ENCODE data around the gene TSPAN12. TPM values are rescaled to one million over a fixed set of nuclear protein-coding genes. Genes with fewer than 3 reads are reported as not detected.

The TSPAN12 gene
- total RNA-seq, 2 donors from 2014 or later: 35.6 to 50.3 TPM

DNA sequence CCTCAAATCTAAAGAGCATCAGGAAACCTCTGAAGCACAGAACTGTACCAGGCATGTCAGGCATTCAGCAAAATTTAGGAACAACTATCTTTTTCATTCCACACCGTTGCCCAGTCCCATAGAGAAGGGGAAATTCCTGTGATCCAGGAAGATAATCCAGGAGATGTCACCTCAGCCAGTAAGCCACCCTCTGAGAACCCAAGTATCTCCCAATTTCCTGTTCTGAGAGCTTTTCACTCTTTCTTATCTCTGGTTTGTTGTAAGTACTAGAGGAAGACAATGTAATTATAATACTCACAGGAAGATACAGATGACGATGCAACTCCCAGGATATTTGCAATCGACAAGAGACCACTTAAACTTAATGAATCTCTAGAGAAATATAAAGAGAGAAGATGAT, 97.1 kb downstream of the TSPAN12 start:
- Histone ChIP-seq H3K27me3 (ENCODE audit: control insufficient read depth, insufficient read depth, low read length, poor library complexity, severe bottlenecking) (no peaks in the 10 kb centered on the region), H3K4me3 (ENCODE audit: low read length) (no peak overlapping the region), H3K9ac (ENCODE audit: extremely low read depth, low read length, poor library complexity, severe bottlenecking) (no peak overlapping the region), H3K4me1 (ENCODE audit: control insufficient read depth, insufficient read depth, low read length) (peaks cover 11% of the 10 kb centered on the region), H3K36me3 (ENCODE audit: control insufficient read depth, insufficient read depth, low read length) (no peaks in the 10 kb centered on the region), H3K27ac (ENCODE audit: low read depth, low read length) (no peak overlapping the region), H3K9me3 (ENCODE audit: control insufficient read depth, low read length) (no peaks in the 10 kb centered on the region)
- Mint-ChIP-seq H3K27me3 (ENCODE audit: insufficient read depth) (no peaks in the 10 kb centered on the region), H3K9me3 (no peaks in the 10 kb centered on the region), H3K4me1 (peaks cover 43% of the 10 kb centered on the region), H3K36me3 (ENCODE audit: low read depth) (peaks cover 5% of the 10 kb centered on the region), H3K27ac (no peak overlapping the region), H3K4me3 (no peak overlapping the region)
- no peak for TF ChIP-seq CTCF (conservative IDR thresholded peaks at IDR 0.05)
- WGBS, 2 experiments (ENCODE audit: insufficient coverage in 1 of 2, insufficient read length in 1 of 2): 58 to 69% methylated on average over 3 of the region's 3 CpGs
- no peak for DNase-seq

DNA sequence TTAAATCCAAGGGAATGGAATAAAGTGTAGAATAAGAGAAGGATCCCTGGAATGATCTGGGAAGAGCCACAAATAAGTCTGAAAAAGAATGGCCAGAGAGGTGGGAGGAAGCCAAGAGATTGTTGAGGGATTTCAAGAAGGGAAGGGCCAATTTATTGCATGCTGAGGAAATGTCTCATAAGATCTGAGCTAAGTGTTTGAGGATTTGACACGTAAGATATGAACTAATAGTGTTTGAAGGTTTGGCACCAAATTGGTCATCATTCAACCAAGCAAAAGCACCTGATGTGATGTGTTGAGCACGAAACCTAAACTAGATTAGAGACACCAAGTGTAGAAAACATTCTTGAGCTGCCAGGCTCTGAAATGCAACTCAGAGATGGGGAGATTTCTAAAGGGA, 97.9 kb downstream of the TSPAN12 start:
- no peak for TF ChIP-seq CTCF (conservative IDR thresholded peaks at IDR 0.05)
- H3K9me3 ChIP-seq (ENCODE audit: control insufficient read depth, low read length): no peaks in the 10 kb centered on the region
- no peak for DNase-seq
- Mint-ChIP-seq H3K4me3 (no peak overlapping the region), H3K27me3 (ENCODE audit: insufficient read depth) (no peaks in the 10 kb centered on the region), H3K4me1 (peaks cover 37% of the 10 kb centered on the region), H3K9me3 (no peaks in the 10 kb centered on the region), H3K36me3 (ENCODE audit: low read depth) (peaks cover 5% of the 10 kb centered on the region), H3K27ac (peak overlapping the region; percentile 41)
- no peaks in the 10 kb centered on the region for H3K36me3 ChIP-seq (ENCODE audit: control insufficient read depth, insufficient read depth, low read length)
- H3K27ac ChIP-seq (ENCODE audit: low read depth, low read length): no peak overlapping the region
- 83 to 91% methylated on average over 2 of the region's 2 CpGs for WGBS, 2 experiments (ENCODE audit: insufficient coverage in 1 of 2, insufficient read length in 1 of 2)
- H3K4me3 ChIP-seq (ENCODE audit: low read length): no peak overlapping the region
- no peak overlapping the region for H3K9ac ChIP-seq (ENCODE audit: extremely low read depth, low read length, poor library complexity, severe bottlenecking)
- peaks cover 11% of the 10 kb centered on the region for H3K4me1 ChIP-seq (ENCODE audit: control insufficient read depth, insufficient read depth, low read length)
- H3K27me3 ChIP-seq (ENCODE audit: control insufficient read depth, insufficient read depth, low read length, poor library complexity, severe bottlenecking): no peaks in the 10 kb centered on the region

DNA sequence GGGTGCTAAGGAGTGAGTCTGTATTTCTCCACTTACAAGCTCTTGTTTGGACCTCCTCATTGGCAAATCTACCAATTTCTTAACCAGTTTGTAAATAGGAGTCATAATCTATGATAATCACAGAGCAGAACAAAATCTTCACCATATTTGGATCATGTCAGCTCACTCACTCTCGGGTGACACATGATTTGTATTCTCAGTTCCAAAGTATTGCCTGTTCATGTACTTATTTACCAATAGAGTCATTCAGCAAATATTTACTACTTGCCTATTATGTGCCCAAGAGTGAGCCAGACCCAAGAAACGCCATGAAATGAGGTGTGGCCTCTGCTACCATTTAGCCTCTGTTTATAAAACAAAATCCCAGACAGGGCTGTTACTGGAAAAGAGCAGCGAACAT, 114.8 kb downstream of the TSPAN12 start:
- Mint-ChIP-seq H3K9me3 (no peaks in the 10 kb centered on the region), H3K36me3 (ENCODE audit: low read depth) (peaks cover 6% of the 10 kb centered on the region), H3K27me3 (ENCODE audit: insufficient read depth) (no peaks in the 10 kb centered on the region), H3K4me1 (peaks cover 30% of the 10 kb centered on the region), H3K27ac (no peak overlapping the region), H3K4me3 (no peak overlapping the region)
- no peak overlapping the region for H3K27ac ChIP-seq (ENCODE audit: low read depth, low read length)
- no peak for DNase-seq
- no peak overlapping the region for H3K9ac ChIP-seq (ENCODE audit: extremely low read depth, low read length, poor library complexity, severe bottlenecking)
- H3K4me3 ChIP-seq (ENCODE audit: low read length): no peak overlapping the region
- H3K9me3 ChIP-seq (ENCODE audit: control insufficient read depth, low read length): no peaks in the 10 kb centered on the region
- 91 to 97% methylated on average over 3 of the region's 3 CpGs for WGBS, 2 experiments (ENCODE audit: insufficient coverage in 1 of 2, insufficient read length in 1 of 2)
- H3K27me3 ChIP-seq (ENCODE audit: control insufficient read depth, insufficient read depth, low read length, poor library complexity, severe bottlenecking): no peaks in the 10 kb centered on the region
- TF ChIP-seq CTCF (conservative IDR thresholded peaks at IDR 0.05): no peak
- no peaks in the 10 kb centered on the region for H3K36me3 ChIP-seq (ENCODE audit: control insufficient read depth, insufficient read depth, low read length)
- H3K4me1 ChIP-seq (ENCODE audit: control insufficient read depth, insufficient read depth, low read length): no peaks in the 10 kb centered on the region

Data from endodermal cell (in vitro differentiated cells).